AG04449 (cell line): ENCODE results near the gene TAS1R1.

Experiments used
- CTCF ChIA-PET: fragments of 350-600 bp; formaldehyde crosslinking; extraction: SDS; loops from one replicate; lab custom pipeline; 2021; ENCODE audit warnings: antibody characterized with exemption; lab: Yijun Ruan, JAX
- POLR2A ChIA-PET: fragments of 400-600, 350-600 bp; formaldehyde crosslinking; extraction: SDS; loops from one replicate; lab custom pipeline; 2020; ENCODE audit warnings: antibody characterized with exemption, inconsistent platforms; lab: Yijun Ruan, JAX
- DNase-seq: peaks from one replicate; pipeline ENCODE4 v3.0.0-alpha.2; 2010; ENCODE audit warnings: low read depth, low spot score
- H3K4me3 ChIP-seq: 2 replicates; pipeline ENCODE4 v1.5.1; 2011; ENCODE audit warnings: low read depth, mild to moderate bottlenecking, control low read depth, low read length
- CTCF ChIP-seq: IDR thresholded peaks from one replicate; pipeline ENCODE4 v1.5.1; 2011; ENCODE audit warnings: mild to moderate bottlenecking, moderate library complexity, low read length, control low read depth, inconsistent platforms; ENCODE audit not compliant: insufficient read depth; ENCODE audit errors: missing control alignments

The TAS1R1 gene

GRCh38 chr1:6544831-6545230 lies 10.3 kb upstream of the TAS1R1 start:
- no peak for TF ChIP-seq CTCF
- POLR2A ChIA-PET, result interaction anchor here (0.7 kb wide), 1 partner anchor 7 kb away, joined by 3 read pairs; no protein-coding TSS in a partner anchor
- DNase-seq, result no peak
- CTCF ChIA-PET, result interaction anchor here (5.2 kb wide), 1 partner anchor 55 kb away, joined by 21 read pairs; no protein-coding TSS in a partner anchor
- no peak overlapping the region for H3K4me3 ChIP-seq

- no peak for TF ChIP-seq CTCF
- ChIA-PET CTCF (interaction anchor here (2.6 to 5.2 kb wide), 2 partner anchors 9 to 56 kb away, joined by 17 to 21 read pairs; partner anchors contain the start of genes NOL9 and TAS1R1), POLR2A (no interaction called here)
- no peak for DNase-seq
- no peak overlapping the region for H3K4me3 ChIP-seq
Observed at GRCh38 chr1:6545276-6546112, 9.6 kb upstream of the TAS1R1 start.

- POLR2A ChIA-PET, result no interaction called here
- no peak for TF ChIP-seq CTCF
Observed at GRCh38 chr1:6546326-6546725, 8.8 kb upstream of the TAS1R1 start.

GRCh38 chr1:6547301-6547700 lies 7.8 kb upstream of the TAS1R1 start:
- POLR2A ChIA-PET, result no interaction called here
- H3K4me3 ChIP-seq, result no peak overlapping the region
- CTCF ChIA-PET, result interaction anchor here (1.0 to 5.2 kb wide), 7 partner anchors 7 to 58 kb away, joined by 3 to 21 read pairs (median 5); partner anchors contain the start of genes NOL9 and TAS1R1
- no peak for TF ChIP-seq CTCF
- DNase-seq, result no peak

More at GRCh38 chr1:6546326-6546725, 8.8 kb upstream of the TAS1R1 start:
- no peak overlapping the region for H3K4me3 ChIP-seq
- CTCF ChIA-PET, result interaction anchor here (1.1 to 5.2 kb wide), 5 partner anchors 8 to 57 kb away, joined by 3 to 21 read pairs (median 5); partner anchors contain the start of genes NOL9 and TAS1R1
- DNase-seq, result no peak

- ChIA-PET CTCF (interaction anchor here (0.7 to 7.1 kb wide), 52 partner anchors 8 to 990 kb away, joined by 3 to 138 read pairs (median 6); partner anchors contain the start of genes DNAJC11, PLEKHG5 and ZBTB48), POLR2A (interaction anchor here (0.9 kb wide), 2 partner anchors 24 to 48 kb away, joined by 3 to 5 read pairs; partner anchors contain the start of gene KLHL21)
- peak; percentile 31 for DNase-seq
- peak within 1 kb of the TSS; percentile 89 for H3K4me3 ChIP-seq
- peak; percentile 96 for TF ChIP-seq CTCF
Observed at GRCh38 chr1:6554031-6554906, 838 bp upstream of the TAS1R1 start, which contains the start of gene NOL9. NOL9 (minus strand) TSS chr1:6554513; CDS start chr1:6554502, 11 bp downstream.
